ENCODE results near the gene EPHA8.

DNA sequence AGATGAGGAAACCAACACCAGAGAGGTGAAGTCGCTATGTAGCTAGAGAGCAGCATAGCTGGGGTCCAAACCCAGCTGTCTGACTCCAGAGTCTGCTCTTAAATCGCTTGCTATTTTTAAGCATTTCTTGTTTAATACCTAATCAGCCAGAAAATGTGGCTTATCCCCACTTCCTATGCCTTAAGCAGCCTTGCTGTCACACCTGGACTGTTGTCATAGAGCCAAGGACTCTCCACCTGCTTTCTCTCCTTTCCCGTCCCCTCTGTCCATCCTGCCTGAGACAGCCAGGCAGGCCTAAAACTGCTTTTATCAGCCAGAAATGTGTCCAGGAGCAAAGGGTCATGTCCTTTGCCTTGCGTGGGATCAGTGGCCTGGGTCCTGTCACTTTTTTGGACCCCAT lies 28.3 kb upstream of the EPHA8 start:
- TF ChIP-seq EZH2 (IDR thresholded peaks at IDR 0.05; ENCODE audit: insufficient read depth, poor library complexity, severe bottlenecking) (no peak), EZH2phosphoT487 (IDR thresholded peaks at IDR 0.05; ENCODE audit: insufficient read depth, low read depth) (no peak)

Data from GM23248 (cell line).